Measurements from ENCODE around the gene POLR1B. TPM values are rescaled to one million over a fixed set of nuclear protein-coding genes. Genes with fewer than 3 reads are reported as not detected.
A peak's percentile ranks its signal among the peaks of the same experiment; 100 is the strongest.
"Not testable (repeated sequence)": the region's sequence is repeated elsewhere in the genome, so short reads cannot be mapped to it uniquely, and the experiment has no call there.

The POLR1B gene, protein sequence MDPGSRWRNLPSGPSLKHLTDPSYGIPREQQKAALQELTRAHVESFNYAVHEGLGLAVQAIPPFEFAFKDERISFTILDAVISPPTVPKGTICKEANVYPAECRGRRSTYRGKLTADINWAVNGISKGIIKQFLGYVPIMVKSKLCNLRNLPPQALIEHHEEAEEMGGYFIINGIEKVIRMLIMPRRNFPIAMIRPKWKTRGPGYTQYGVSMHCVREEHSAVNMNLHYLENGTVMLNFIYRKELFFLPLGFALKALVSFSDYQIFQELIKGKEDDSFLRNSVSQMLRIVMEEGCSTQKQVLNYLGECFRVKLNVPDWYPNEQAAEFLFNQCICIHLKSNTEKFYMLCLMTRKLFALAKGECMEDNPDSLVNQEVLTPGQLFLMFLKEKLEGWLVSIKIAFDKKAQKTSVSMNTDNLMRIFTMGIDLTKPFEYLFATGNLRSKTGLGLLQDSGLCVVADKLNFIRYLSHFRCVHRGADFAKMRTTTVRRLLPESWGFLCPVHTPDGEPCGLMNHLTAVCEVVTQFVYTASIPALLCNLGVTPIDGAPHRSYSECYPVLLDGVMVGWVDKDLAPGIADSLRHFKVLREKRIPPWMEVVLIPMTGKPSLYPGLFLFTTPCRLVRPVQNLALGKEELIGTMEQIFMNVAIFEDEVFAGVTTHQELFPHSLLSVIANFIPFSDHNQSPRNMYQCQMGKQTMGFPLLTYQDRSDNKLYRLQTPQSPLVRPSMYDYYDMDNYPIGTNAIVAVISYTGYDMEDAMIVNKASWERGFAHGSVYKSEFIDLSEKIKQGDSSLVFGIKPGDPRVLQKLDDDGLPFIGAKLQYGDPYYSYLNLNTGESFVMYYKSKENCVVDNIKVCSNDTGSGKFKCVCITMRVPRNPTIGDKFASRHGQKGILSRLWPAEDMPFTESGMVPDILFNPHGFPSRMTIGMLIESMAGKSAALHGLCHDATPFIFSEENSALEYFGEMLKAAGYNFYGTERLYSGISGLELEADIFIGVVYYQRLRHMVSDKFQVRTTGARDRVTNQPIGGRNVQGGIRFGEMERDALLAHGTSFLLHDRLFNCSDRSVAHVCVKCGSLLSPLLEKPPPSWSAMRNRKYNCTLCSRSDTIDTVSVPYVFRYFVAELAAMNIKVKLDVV
- 13.0 TPM for total RNA-seq
- polyA plus RNA-seq, result 8.2 TPM
- long read RNA-seq, donor 1, full-length matches to known transcripts, result 1 of 1 reads
- long read RNA-seq, donor 1, partial matches to known transcripts, result 0 of 1 reads
- long read RNA-seq, donor 1, other reads (novel, unspliced or antisense), result 0 of 1 reads
- long read RNA-seq, donor 2, full-length matches to known transcripts, result 3 of 3 reads
- long read RNA-seq, donor 2, partial matches to known transcripts, result 0 of 3 reads
- long read RNA-seq, donor 2, other reads (novel, unspliced or antisense), result 0 of 3 reads
- long read RNA-seq, donor 3, full-length matches to known transcripts, result 6 of 6 reads
- long read RNA-seq, donor 3, partial matches to known transcripts, result 0 of 6 reads
- long read RNA-seq, donor 3, other reads (novel, unspliced or antisense), result 0 of 6 reads
- long read RNA-seq, donor 4, full-length matches to known transcripts, result 3 of 3 reads
- long read RNA-seq, donor 4, partial matches to known transcripts, result 0 of 3 reads
- long read RNA-seq, donor 4, other reads (novel, unspliced or antisense), result 0 of 3 reads
- long read RNA-seq, donor 5, full-length matches to known transcripts, result 3 of 3 reads
- long read RNA-seq, donor 5, partial matches to known transcripts, result 0 of 3 reads
- long read RNA-seq, donor 5, other reads (novel, unspliced or antisense), result 0 of 3 reads
- long read RNA-seq, donor 6, full-length matches to known transcripts, result 5 of 5 reads
- long read RNA-seq, donor 6, partial matches to known transcripts, result 0 of 5 reads
- long read RNA-seq, donor 6, other reads (novel, unspliced or antisense), result 0 of 5 reads
- long read RNA-seq, donor 7, full-length matches to known transcripts, result 2 of 2 reads
- long read RNA-seq, donor 7, partial matches to known transcripts, result 0 of 2 reads
- long read RNA-seq, donor 7, other reads (novel, unspliced or antisense), result 0 of 2 reads
- long read RNA-seq, donor 8, result 0 reads
- long read RNA-seq, donor 9, full-length matches to known transcripts, result 2 of 2 reads
- long read RNA-seq, donor 9, partial matches to known transcripts, result 0 of 2 reads
- long read RNA-seq, donor 9, other reads (novel, unspliced or antisense), result 0 of 2 reads
- long read RNA-seq, donor 10, full-length matches to known transcripts, result 2 of 2 reads
- long read RNA-seq, donor 10, partial matches to known transcripts, result 0 of 2 reads
- long read RNA-seq, donor 10, other reads (novel, unspliced or antisense), result 0 of 2 reads

DNA sequence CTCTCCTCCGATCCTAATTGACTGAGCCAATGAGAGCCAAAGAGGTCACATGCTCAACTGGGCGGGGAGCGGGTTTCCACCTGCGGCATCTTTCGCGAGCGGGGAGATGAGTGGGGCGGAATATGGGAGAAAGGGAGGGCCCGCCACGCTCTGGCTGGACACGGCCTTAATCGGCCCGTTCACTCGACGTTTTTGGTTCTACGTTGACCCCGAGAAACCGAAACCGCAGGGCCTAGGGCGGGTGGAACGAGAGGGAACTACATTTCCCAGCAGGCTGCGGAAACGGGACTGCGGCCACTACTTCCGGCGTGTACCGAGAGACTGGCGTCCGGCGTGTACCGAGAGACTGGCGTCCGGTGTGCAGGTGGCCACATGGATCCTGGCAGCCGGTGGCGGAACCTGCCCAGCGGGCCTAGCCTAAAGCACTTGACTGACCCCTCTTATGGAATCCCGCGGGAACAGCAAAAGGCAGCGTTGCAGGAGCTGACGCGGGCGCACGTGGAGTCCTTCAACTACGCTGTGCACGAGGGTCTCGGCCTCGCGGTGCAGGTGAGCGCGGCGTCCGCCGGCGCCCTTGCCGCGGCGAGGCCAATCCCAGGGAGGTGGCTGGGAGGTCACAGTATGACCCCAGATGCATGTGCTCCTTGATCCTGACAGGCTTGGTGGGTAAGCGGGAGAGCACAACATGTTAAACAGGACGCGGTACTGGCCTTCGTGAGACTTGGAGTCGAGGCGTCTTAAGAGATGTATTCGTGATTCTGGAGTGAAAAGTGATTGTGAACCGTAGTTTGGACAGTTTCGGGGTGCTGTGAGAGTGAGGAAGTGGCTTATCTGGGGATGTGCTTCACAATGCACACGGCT, at the start of gene POLR1B:
POLR1B (plus strand) TSS at position 343 of the 861 bp plus-strand sequence; CDS start at position 373, 30 bp downstream.
- Histone ChIP-seq H3K27me3 (ENCODE audit: control insufficient read depth in 2 of 2, insufficient read depth in 1 of 2, low read length in 1 of 2) (no peaks in the 10 kb centered on the region), H3K4me1 (ENCODE audit: control insufficient read depth in 2 of 2, insufficient read depth in 2 of 2, low read length in 2 of 2) (peaks cover 5 to 17% of the 10 kb centered on the region in 2 donors), H3K4me3 (ENCODE audit: low read length in 2 of 2) (peak within 1 kb of the TSS; percentile 83 to 84), H3K9me3 (ENCODE audit: control insufficient read depth in 2 of 2, insufficient read depth in 1 of 2, low read length in 1 of 2) (peaks cover 0 to 5% of the 10 kb centered on the region in 2 donors), H3K36me3 (ENCODE audit: control insufficient read depth in 2 of 2, insufficient read depth in 2 of 2, low read length in 1 of 2) (peaks cover 0 to 11% of the 10 kb centered on the region in 2 donors), H3K27ac (ENCODE audit: low read depth in 1 of 2, low read length in 1 of 2) (peak within 1 kb of the TSS; percentile 81 to 87)
- peak; percentile 55 to 91 (median 73) for DNase-seq (ENCODE audit: low read depth in 6 of 9, low spot score in 9 of 9)
- WGBS, result under 1% methylated on average over 67 of the region's 67 CpGs

DNA sequence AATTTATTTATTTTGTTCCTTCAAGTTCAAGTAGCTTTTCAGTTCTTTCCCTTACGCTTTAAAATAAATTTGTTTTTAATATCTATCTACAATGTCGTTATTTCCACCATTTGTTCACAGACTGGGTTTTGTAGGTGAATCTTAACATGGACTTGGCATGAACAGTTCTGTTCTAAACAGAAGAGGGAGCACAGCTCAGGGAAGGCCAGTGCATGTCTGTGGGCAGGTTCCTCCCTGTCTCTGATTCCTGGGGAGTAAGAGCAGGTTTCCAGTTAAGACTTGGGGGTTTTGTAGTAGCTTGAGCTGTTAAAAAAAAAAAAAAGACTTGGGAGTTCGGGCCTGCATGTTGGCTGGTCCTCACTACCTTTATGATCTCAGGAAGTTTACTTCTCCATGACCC, 49.2 kb upstream of the POLR1B start:
- Histone ChIP-seq H3K9me3 (ENCODE audit: control insufficient read depth in 2 of 2, insufficient read depth in 1 of 2, low read length in 1 of 2) (no peaks in the 10 kb centered on the region), H3K27ac (ENCODE audit: low read depth in 1 of 2, low read length in 1 of 2) (no peak overlapping the region)
- WGBS, result 92% methylated on average over 3 of the region's 3 CpGs

DNA sequence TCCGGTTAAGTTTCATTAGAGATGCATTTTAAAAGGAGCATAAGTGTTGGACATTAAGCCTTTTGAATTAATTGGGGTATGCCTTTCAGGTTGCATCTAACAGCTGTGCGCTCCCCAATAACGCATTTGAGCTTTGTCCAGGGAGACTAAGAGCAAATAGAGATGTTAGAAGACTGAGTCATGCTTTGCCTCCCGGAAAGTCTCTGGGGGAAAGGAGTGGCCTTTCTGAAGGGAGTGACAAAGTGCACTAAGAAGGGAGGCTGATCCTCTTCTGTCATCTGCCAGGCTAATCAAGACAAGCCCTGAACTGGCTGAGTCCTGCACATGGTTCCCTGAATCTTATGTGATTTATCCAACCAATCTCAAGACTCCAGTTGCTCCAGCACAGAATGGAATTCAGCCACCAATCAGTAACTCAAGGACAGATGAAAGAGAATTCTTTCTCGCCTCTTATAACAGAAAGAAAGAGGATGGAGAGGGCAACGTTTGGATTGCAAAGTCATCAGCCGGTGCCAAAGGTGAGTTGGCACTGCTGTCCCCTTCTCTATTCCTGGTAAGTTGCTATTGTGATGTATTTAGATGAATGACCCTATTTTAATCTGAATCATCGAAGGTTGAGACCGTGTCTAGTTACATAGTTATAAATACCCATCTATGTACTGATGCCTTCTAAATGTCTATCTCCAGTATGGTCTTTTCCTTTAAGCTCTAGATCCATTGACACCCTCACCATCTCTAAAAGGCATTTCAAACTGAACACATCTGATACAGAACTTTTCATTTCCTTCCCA, 48.2 kb upstream of the POLR1B start:
- Histone ChIP-seq H3K4me3 (ENCODE audit: low read length in 2 of 2) (no peak overlapping the region), H3K9me3 (ENCODE audit: control insufficient read depth in 2 of 2, insufficient read depth in 1 of 2, low read length in 1 of 2) (no peaks in the 10 kb centered on the region), H3K27ac (ENCODE audit: low read depth in 1 of 2, low read length in 1 of 2) (no peak overlapping the region), H3K27me3 (ENCODE audit: control insufficient read depth in 2 of 2, insufficient read depth in 1 of 2, low read length in 1 of 2) (no peaks in the 10 kb centered on the region), H3K4me1 (ENCODE audit: control insufficient read depth in 2 of 2, insufficient read depth in 2 of 2, low read length in 2 of 2) (no peaks in the 10 kb centered on the region), H3K36me3 (ENCODE audit: control insufficient read depth in 2 of 2, insufficient read depth in 2 of 2, low read length in 1 of 2) (peaks cover 13 to 25% of the 10 kb centered on the region in 2 donors)
- DNase-seq (ENCODE audit: low read depth in 6 of 9, low spot score in 9 of 9), result no peak
- 95% methylated on average over 9 of the region's 9 CpGs for WGBS

More for the DNA sequence above, 49.2 kb upstream of the POLR1B start:
- H3K27me3 ChIP-seq (ENCODE audit: control insufficient read depth in 2 of 2, insufficient read depth in 1 of 2, low read length in 1 of 2), result no peaks in the 10 kb centered on the region
- H3K4me3 ChIP-seq (ENCODE audit: low read length in 2 of 2), result no peak overlapping the region
- no peaks in the 10 kb centered on the region for H3K4me1 ChIP-seq (ENCODE audit: control insufficient read depth in 2 of 2, insufficient read depth in 2 of 2, low read length in 2 of 2)
- H3K36me3 ChIP-seq (ENCODE audit: control insufficient read depth in 2 of 2, insufficient read depth in 2 of 2, low read length in 1 of 2), result peaks cover 17 to 25% of the 10 kb centered on the region in 2 donors
- no peak for DNase-seq (ENCODE audit: low read depth in 6 of 9, low spot score in 9 of 9)

DNA sequence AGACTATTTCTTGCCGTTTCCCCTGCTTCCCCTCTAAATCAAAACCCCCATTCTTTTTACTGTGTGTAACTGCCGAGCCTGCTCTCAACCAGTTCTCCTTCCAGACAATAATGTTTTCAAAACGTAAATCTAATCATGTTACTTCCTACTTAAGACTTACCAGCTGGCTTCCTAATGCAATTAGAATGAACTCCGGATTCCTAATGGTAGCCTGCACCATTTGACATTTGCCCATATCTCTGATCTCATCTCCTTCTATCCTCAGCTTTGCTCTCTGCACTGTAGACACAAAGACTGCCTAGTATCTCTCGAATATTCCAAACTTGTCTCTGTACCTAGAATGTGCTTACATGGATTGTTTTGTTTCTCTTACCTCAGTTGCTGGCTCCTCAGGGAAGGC, 47.4 kb upstream of the POLR1B start:
- WGBS, result 92% methylated on average over 5 of the region's 5 CpGs
- no peak overlapping the region for H3K4me3 ChIP-seq (ENCODE audit: low read length in 2 of 2)
- H3K4me1 ChIP-seq (ENCODE audit: control insufficient read depth in 2 of 2, insufficient read depth in 2 of 2, low read length in 2 of 2), result no peaks in the 10 kb centered on the region
- no peak for DNase-seq (ENCODE audit: low read depth in 6 of 9, low spot score in 9 of 9)
- no peak overlapping the region for H3K27ac ChIP-seq (ENCODE audit: low read depth in 1 of 2, low read length in 1 of 2)
- peaks cover 13 to 25% of the 10 kb centered on the region in 2 donors for H3K36me3 ChIP-seq (ENCODE audit: control insufficient read depth in 2 of 2, insufficient read depth in 2 of 2, low read length in 1 of 2)
- no peaks in the 10 kb centered on the region for H3K9me3 ChIP-seq (ENCODE audit: control insufficient read depth in 2 of 2, insufficient read depth in 1 of 2, low read length in 1 of 2)
- H3K27me3 ChIP-seq (ENCODE audit: control insufficient read depth in 2 of 2, insufficient read depth in 1 of 2, low read length in 1 of 2), result no peaks in the 10 kb centered on the region

DNA sequence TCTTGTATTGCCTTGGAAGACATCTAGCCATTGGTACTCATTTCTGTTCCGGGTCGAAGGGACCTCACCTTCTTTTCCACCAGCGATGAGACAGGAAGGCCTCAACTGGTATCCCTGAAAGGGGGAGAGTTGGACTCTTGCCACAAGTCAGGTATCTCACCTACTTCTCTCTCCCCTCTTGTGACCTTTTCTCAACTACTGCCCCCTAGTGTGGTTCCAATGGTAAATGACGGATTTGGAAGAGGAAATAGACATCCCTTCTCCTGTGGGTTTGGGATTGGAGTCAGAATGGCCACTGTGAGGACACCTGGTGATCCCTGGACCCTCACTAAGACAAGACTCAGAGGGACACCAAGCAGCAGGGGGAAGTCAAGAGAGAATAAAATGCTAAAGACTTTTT, 46.4 kb upstream of the POLR1B start:
- H3K27ac ChIP-seq (ENCODE audit: low read depth in 1 of 2, low read length in 1 of 2); H3K9me3 ChIP-seq (ENCODE audit: control insufficient read depth in 2 of 2, insufficient read depth in 1 of 2, low read length in 1 of 2); H3K4me3 ChIP-seq (ENCODE audit: low read length in 2 of 2); DNase-seq (ENCODE audit: low read depth in 6 of 9, low spot score in 9 of 9); H3K27me3 ChIP-seq (ENCODE audit: control insufficient read depth in 2 of 2, insufficient read depth in 1 of 2, low read length in 1 of 2); H3K4me1 ChIP-seq (ENCODE audit: control insufficient read depth in 2 of 2, insufficient read depth in 2 of 2, low read length in 2 of 2): not testable (repeated sequence)
- peaks cover 10 to 25% of the 10 kb centered on the region in 2 donors for H3K36me3 ChIP-seq (ENCODE audit: control insufficient read depth in 2 of 2, insufficient read depth in 2 of 2, low read length in 1 of 2)
- WGBS, result over 99% methylated on average over 4 of the region's 4 CpGs

DNA sequence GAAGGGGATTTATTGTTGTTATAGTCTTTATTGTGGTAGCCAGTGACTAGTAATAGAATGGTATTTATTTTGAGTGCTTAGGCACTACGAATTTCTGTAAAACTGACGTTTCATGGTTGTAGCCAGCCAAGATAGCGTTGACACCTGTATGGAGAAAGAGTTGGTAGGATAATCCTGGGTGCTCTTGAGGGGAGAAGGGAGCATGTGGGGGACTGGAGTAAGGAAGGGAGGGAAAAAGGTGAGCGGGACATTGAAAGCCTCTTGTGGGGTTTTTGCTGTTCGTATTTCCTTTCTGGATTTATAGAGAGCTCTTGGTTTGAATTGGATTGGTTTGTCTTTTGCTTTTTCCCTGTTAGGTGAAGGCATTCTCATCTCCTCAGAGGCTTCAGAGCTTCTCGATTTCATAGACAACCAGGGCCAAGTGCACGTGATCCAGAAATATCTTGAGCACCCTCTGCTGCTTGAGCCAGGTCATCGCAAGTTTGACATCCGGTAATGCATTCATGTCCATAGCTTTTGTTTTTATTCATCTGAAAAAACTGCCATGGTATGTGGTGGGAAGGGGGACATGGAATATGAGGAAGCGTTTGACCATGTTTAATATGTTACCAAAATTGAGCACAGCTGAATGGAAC, 41.3 kb upstream of the POLR1B start:
- H3K9me3 ChIP-seq (ENCODE audit: control insufficient read depth in 2 of 2, insufficient read depth in 1 of 2, low read length in 1 of 2); H3K4me3 ChIP-seq (ENCODE audit: low read length in 2 of 2); H3K27me3 ChIP-seq (ENCODE audit: control insufficient read depth in 2 of 2, insufficient read depth in 1 of 2, low read length in 1 of 2); H3K4me1 ChIP-seq (ENCODE audit: control insufficient read depth in 2 of 2, insufficient read depth in 2 of 2, low read length in 2 of 2); H3K27ac ChIP-seq (ENCODE audit: low read depth in 1 of 2, low read length in 1 of 2): not testable (repeated sequence)
- peak in 3 of 9 donors; percentile 9 to 52 (median 39) for DNase-seq (ENCODE audit: low read depth in 6 of 9, low spot score in 9 of 9)
- 64% methylated on average over 9 of the region's 10 CpGs for WGBS
- H3K36me3 ChIP-seq (ENCODE audit: control insufficient read depth in 2 of 2, insufficient read depth in 2 of 2, low read length in 1 of 2), result peaks cover 5 to 13% of the 10 kb centered on the region in 2 donors
